WTC11 (cell line): ENCODE measurements around the gene TANGO2. TPM values are rescaled to one million over a fixed set of nuclear protein-coding genes. Genes with fewer than 3 reads are reported as not detected.

ENCODE experiments used
- ATAC-seq: fragments of 200-7000 bp; cut with Tn5 transposase; 2 replicates; pipeline ENCODE4 v1.10.0; 2021; ENCODE audit warnings: mild to moderate bottlenecking, moderate library complexity
- CTCF ChIA-PET: fragments of 300-600 bp; sonication (Branson Sonifier 250); formaldehyde crosslinking; loops from one replicate; lab custom pipeline; 2021; ENCODE audit warnings: antibody characterized with exemption; lab: Charles Lee
- POLR2A ChIA-PET: fragments of 350-600 bp; sonication (Branson Sonifier 250); formaldehyde crosslinking; loops from one replicate; lab custom pipeline; 2021; ENCODE audit warnings: antibody characterized with exemption; lab: Charles Lee
- DNase-seq: peaks from one replicate; pipeline ENCODE4 v3.0.0; 2021; ENCODE audit warnings: low spot score
- H3K27ac Mint-ChIP-seq: 2 replicates; pipeline ENCODE4 v1.8.0; 2021; ENCODE audit warnings: mixed read lengths
- H3K27me3 Mint-ChIP-seq: 2 replicates; pipeline ENCODE4 v1.8.0; 2021; ENCODE audit warnings: low read depth, mild to moderate bottlenecking, moderate library complexity, mixed read lengths
- H3K36me3 Mint-ChIP-seq: 2 replicates; pipeline ENCODE4 v1.8.0; 2021; ENCODE audit warnings: mixed read lengths
- H3K4me1 Mint-ChIP-seq: 2 replicates; pipeline ENCODE4 v1.8.0; 2022; ENCODE audit warnings: mixed read lengths
- H3K4me3 Mint-ChIP-seq: 2 replicates; pipeline ENCODE4 v1.8.0; 2021; ENCODE audit warnings: mild to moderate bottlenecking, moderate library complexity, mixed read lengths
- H3K9me3 Mint-ChIP-seq: 2 replicates; pipeline ENCODE4 v1.8.0; 2021; ENCODE audit warnings: mixed read lengths
- FOXK1 ChIP-seq: sonication (generic); formaldehyde crosslinking; IDR thresholded peaks from 2 replicates; pipeline ENCODE4 v1.8.0; 2022; ENCODE audit warnings: mild to moderate bottlenecking, moderate library complexity, missing genetic modification reagents
- KAT7 ChIP-seq: sonication (generic); formaldehyde crosslinking; IDR thresholded peaks from 2 replicates; pipeline ENCODE4 v1.8.1; 2023; ENCODE audit warnings: missing genetic modification reagents, mild to moderate bottlenecking, borderline replicate concordance
- PRRX2 ChIP-seq: fragments of 250-450 bp; sonication (Bioruptor Pico); IDR thresholded peaks from 2 replicates; pipeline ENCODE4 v1.8.0; 2021; ENCODE audit warnings: mild to moderate bottlenecking
- SP1 ChIP-seq: sonication (generic); formaldehyde crosslinking; conservative IDR thresholded peaks from 2 replicates; pipeline ENCODE4 v1.8.1; 2022; ENCODE audit warnings: missing genetic modification reagents
- TEAD4 ChIP-seq: sonication (generic); formaldehyde crosslinking; IDR thresholded peaks from 2 replicates; pipeline ENCODE4 v1.8.0; 2022; ENCODE audit warnings: mild to moderate bottlenecking, missing genetic modification reagents
- ZNF232 ChIP-seq: sonication (generic); formaldehyde crosslinking; IDR thresholded peaks from 2 replicates; pipeline ENCODE4 v1.8.0; 2022; ENCODE audit warnings: mild to moderate bottlenecking, missing genetic modification reagents
- total RNA-seq: library from RNA; stranded (reverse); gene quantifications from 3 replicates; pipeline ENCODE4 v1.2.3, GENCODE V29; 2021
- TF ChIP-seq, protein P1 (sequence below): sonication (generic); formaldehyde crosslinking; IDR thresholded peaks from 2 replicates; pipeline ENCODE4 v1.8.0; 2022; ENCODE audit warnings: mild to moderate bottlenecking, missing genetic modification reagents
- TF ChIP-seq, protein P2 (sequence below): fragments of 250-450 bp; sonication (Bioruptor Pico); IDR thresholded peaks from 2 replicates; pipeline ENCODE4 v2.1.2; 2022; ENCODE audit warnings: mild to moderate bottlenecking, moderate library complexity
- TF ChIP-seq, protein P3 (sequence below): sonication (generic); formaldehyde crosslinking; IDR thresholded peaks from 2 replicates; pipeline ENCODE4 v1.8.1; 2023; ENCODE audit warnings: mild to moderate bottlenecking, missing genetic modification reagents, moderate library complexity
- TF ChIP-seq, protein P4 (sequence below): fragments of 250-450 bp; sonication (Bioruptor Pico); IDR thresholded peaks from 2 replicates; pipeline ENCODE4 v1.8.0; 2021; ENCODE audit warnings: mild to moderate bottlenecking
- TF ChIP-seq, protein P5 (sequence below): fragments of 250-450 bp; sonication (Bioruptor Pico); IDR thresholded peaks from 2 replicates; pipeline ENCODE4 v1.9.0; 2021; ENCODE audit warnings: mild to moderate bottlenecking
- TF ChIP-seq, protein P6 (sequence below): sonication (generic); formaldehyde crosslinking; IDR thresholded peaks from 2 replicates; pipeline ENCODE4 v1.8.1; 2022; ENCODE audit warnings: mild to moderate bottlenecking, missing genetic modification reagents, moderate library complexity, borderline replicate concordance
- TF ChIP-seq, protein P7 (sequence below): sonication (generic); formaldehyde crosslinking; IDR thresholded peaks from 2 replicates; pipeline ENCODE4 v1.8.1; 2023; ENCODE audit warnings: mild to moderate bottlenecking, missing genetic modification reagents
- TF ChIP-seq, protein P8 (sequence below): fragments of 200-600 bp; IDR thresholded peaks from 2 replicates; pipeline ENCODE4 v1.8.0; 2022; ENCODE audit warnings: antibody characterized with exemption
- TF ChIP-seq, protein P9 (sequence below): sonication (generic); formaldehyde crosslinking; IDR thresholded peaks from 2 replicates; pipeline ENCODE4 v1.8.1; 2022; ENCODE audit warnings: mild to moderate bottlenecking, moderate library complexity, missing genetic modification reagents
- TF ChIP-seq, protein P10 (sequence below): sonication (generic); formaldehyde crosslinking; IDR thresholded peaks from 2 replicates; pipeline ENCODE4 v1.8.1; 2022; ENCODE audit warnings: low read depth, missing genetic modification reagents, borderline replicate concordance

Gene TANGO2
- total RNA-seq, 1 experiment from 2014 or later: 14.8 TPM

DNA sequence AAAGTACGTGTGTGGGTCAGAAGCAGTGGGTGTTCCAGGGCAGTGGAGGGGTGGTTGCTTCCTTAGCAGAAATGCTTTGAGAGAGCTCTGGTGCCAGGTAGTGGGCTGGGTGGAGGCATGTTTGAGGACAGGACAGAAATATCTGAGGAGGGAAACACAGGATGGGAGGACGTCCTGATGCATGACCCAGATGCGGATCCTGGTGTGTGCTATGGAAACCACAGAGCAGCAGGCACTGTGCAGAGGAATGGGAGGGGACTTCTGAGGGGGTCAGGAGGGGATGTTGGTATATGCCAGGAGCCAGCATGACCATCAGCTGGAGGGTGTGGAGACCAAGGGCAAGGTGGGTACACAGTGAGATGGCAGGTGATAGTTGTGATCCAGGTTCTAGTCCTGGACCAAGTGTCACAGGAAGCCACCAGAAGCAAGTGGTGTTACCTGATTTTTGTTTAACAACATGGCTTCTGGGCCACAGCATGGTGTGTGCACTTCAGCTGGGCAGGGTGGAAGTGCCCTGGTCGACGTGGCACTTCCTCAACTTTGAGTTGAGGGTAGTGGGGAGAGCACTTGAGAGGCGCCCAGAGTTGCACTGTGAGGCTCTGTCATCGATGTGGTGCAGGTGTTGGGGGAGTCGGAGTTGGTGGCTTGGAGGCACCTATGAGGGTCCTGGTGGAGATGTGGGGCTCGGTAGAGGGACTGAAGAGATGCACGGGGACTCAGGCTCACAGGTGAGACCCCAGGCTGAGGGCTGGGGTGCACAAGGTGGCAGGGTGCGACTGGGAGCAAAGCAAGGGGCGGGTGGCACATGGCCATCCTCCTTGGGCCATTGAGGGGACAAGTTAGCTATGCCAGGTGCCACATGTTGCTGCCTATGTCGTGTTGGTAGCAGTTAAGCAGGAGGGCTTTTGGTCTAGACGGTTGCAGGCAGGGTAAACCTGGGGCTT, 66.7 kb downstream of the TANGO2 start:
- DNase-seq (no peak), ATAC-seq (no peak)
- Mint-ChIP-seq H3K36me3 (peaks cover 73% of the 10 kb centered on the region), H3K4me1 (peaks cover 25% of the 10 kb centered on the region), H3K27ac (no peak overlapping the region), H3K27me3 (no peaks in the 10 kb centered on the region), H3K4me3 (no peak overlapping the region), H3K9me3 (no peaks in the 10 kb centered on the region)
- ChIA-PET CTCF (no interaction called here), POLR2A (no interaction called here)
- TF ChIP-seq, protein P1, sequence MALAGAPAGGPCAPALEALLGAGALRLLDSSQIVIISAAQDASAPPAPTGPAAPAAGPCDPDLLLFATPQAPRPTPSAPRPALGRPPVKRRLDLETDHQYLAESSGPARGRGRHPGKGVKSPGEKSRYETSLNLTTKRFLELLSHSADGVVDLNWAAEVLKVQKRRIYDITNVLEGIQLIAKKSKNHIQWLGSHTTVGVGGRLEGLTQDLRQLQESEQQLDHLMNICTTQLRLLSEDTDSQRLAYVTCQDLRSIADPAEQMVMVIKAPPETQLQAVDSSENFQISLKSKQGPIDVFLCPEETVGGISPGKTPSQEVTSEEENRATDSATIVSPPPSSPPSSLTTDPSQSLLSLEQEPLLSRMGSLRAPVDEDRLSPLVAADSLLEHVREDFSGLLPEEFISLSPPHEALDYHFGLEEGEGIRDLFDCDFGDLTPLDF (CRISPR knock-in tag): no peak
- TF ChIP-seq, protein P2, sequence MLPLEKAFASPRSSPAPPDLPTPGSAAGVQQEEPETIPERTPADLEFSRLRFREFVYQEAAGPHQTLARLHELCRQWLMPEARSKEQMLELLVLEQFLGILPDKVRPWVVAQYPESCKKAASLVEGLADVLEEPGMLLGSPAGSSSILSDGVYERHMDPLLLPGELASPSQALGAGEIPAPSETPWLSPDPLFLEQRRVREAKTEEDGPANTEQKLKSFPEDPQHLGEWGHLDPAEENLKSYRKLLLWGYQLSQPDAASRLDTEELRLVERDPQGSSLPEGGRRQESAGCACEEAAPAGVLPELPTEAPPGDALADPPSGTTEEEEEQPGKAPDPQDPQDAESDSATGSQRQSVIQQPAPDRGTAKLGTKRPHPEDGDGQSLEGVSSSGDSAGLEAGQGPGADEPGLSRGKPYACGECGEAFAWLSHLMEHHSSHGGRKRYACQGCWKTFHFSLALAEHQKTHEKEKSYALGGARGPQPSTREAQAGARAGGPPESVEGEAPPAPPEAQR: no peak
- TF ChIP-seq, protein P3, sequence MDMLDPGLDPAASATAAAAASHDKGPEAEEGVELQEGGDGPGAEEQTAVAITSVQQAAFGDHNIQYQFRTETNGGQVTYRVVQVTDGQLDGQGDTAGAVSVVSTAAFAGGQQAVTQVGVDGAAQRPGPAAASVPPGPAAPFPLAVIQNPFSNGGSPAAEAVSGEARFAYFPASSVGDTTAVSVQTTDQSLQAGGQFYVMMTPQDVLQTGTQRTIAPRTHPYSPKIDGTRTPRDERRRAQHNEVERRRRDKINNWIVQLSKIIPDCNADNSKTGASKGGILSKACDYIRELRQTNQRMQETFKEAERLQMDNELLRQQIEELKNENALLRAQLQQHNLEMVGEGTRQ (CRISPR knock-in tag): no peak
- TF ChIP-seq PRRX2 (CRISPR knock-in tag) (no peak), TEAD4 (CRISPR knock-in tag) (no peak)
- TF ChIP-seq, protein P4, sequence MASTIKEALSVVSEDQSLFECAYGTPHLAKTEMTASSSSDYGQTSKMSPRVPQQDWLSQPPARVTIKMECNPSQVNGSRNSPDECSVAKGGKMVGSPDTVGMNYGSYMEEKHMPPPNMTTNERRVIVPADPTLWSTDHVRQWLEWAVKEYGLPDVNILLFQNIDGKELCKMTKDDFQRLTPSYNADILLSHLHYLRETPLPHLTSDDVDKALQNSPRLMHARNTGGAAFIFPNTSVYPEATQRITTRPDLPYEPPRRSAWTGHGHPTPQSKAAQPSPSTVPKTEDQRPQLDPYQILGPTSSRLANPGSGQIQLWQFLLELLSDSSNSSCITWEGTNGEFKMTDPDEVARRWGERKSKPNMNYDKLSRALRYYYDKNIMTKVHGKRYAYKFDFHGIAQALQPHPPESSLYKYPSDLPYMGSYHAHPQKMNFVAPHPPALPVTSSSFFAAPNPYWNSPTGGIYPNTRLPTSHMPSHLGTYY: no peak

DNA sequence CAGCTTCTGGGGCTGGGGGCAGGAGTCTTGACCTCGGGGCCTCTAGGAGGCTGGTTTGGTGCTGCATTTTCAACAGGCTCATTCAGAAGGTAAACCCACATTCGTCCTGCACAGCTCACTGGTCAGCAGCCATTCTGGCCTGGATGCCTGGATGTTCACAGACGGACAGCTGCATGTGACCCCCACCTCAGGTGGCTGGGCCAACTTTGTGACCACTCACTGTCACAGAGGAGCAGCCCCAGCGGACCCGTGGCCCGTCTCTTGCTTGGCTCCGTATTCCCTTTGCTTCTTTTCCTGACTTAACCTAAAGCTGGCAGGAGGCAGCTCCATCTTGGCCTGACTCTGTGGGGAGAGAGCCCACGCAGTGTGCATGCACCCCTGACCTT, 67.3 kb downstream of the TANGO2 start:
- peaks cover 19% of the 10 kb centered on the region for H3K4me1 Mint-ChIP-seq
- no peak for DNase-seq
- H3K27ac Mint-ChIP-seq: no peak overlapping the region
- H3K27me3 Mint-ChIP-seq: no peaks in the 10 kb centered on the region
- peaks cover 78% of the 10 kb centered on the region for H3K36me3 Mint-ChIP-seq
- ATAC-seq: no peak
- no peaks in the 10 kb centered on the region for H3K9me3 Mint-ChIP-seq
- ChIA-PET POLR2A (no interaction called here), CTCF (no interaction called here)
- H3K4me3 Mint-ChIP-seq: no peak overlapping the region
- TF ChIP-seq, protein P5, sequence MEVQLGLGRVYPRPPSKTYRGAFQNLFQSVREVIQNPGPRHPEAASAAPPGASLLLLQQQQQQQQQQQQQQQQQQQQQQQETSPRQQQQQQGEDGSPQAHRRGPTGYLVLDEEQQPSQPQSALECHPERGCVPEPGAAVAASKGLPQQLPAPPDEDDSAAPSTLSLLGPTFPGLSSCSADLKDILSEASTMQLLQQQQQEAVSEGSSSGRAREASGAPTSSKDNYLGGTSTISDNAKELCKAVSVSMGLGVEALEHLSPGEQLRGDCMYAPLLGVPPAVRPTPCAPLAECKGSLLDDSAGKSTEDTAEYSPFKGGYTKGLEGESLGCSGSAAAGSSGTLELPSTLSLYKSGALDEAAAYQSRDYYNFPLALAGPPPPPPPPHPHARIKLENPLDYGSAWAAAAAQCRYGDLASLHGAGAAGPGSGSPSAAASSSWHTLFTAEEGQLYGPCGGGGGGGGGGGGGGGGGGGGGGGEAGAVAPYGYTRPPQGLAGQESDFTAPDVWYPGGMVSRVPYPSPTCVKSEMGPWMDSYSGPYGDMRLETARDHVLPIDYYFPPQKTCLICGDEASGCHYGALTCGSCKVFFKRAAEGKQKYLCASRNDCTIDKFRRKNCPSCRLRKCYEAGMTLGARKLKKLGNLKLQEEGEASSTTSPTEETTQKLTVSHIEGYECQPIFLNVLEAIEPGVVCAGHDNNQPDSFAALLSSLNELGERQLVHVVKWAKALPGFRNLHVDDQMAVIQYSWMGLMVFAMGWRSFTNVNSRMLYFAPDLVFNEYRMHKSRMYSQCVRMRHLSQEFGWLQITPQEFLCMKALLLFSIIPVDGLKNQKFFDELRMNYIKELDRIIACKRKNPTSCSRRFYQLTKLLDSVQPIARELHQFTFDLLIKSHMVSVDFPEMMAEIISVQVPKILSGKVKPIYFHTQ (CRISPR knock-in tag): no peak
- no peak for TF ChIP-seq KAT7 (CRISPR knock-in tag)
- TF ChIP-seq FOXK1 (CRISPR knock-in tag): no peak
- TF ChIP-seq, protein P6, sequence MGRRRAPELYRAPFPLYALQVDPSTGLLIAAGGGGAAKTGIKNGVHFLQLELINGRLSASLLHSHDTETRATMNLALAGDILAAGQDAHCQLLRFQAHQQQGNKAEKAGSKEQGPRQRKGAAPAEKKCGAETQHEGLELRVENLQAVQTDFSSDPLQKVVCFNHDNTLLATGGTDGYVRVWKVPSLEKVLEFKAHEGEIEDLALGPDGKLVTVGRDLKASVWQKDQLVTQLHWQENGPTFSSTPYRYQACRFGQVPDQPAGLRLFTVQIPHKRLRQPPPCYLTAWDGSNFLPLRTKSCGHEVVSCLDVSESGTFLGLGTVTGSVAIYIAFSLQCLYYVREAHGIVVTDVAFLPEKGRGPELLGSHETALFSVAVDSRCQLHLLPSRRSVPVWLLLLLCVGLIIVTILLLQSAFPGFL (CRISPR knock-in tag): no peak
- TF ChIP-seq, protein P7, sequence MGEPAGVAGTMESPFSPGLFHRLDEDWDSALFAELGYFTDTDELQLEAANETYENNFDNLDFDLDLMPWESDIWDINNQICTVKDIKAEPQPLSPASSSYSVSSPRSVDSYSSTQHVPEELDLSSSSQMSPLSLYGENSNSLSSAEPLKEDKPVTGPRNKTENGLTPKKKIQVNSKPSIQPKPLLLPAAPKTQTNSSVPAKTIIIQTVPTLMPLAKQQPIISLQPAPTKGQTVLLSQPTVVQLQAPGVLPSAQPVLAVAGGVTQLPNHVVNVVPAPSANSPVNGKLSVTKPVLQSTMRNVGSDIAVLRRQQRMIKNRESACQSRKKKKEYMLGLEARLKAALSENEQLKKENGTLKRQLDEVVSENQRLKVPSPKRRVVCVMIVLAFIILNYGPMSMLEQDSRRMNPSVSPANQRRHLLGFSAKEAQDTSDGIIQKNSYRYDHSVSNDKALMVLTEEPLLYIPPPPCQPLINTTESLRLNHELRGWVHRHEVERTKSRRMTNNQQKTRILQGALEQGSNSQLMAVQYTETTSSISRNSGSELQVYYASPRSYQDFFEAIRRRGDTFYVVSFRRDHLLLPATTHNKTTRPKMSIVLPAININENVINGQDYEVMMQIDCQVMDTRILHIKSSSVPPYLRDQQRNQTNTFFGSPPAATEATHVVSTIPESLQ (CRISPR knock-in tag): no peak
- no peak for TF ChIP-seq SP1 (CRISPR knock-in tag)
- TF ChIP-seq, protein P8, sequence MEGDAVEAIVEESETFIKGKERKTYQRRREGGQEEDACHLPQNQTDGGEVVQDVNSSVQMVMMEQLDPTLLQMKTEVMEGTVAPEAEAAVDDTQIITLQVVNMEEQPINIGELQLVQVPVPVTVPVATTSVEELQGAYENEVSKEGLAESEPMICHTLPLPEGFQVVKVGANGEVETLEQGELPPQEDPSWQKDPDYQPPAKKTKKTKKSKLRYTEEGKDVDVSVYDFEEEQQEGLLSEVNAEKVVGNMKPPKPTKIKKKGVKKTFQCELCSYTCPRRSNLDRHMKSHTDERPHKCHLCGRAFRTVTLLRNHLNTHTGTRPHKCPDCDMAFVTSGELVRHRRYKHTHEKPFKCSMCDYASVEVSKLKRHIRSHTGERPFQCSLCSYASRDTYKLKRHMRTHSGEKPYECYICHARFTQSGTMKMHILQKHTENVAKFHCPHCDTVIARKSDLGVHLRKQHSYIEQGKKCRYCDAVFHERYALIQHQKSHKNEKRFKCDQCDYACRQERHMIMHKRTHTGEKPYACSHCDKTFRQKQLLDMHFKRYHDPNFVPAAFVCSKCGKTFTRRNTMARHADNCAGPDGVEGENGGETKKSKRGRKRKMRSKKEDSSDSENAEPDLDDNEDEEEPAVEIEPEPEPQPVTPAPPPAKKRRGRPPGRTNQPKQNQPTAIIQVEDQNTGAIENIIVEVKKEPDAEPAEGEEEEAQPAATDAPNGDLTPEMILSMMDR: no peak
- TF ChIP-seq, protein P3 (CRISPR knock-in tag): no peak
- TF ChIP-seq, protein P9, sequence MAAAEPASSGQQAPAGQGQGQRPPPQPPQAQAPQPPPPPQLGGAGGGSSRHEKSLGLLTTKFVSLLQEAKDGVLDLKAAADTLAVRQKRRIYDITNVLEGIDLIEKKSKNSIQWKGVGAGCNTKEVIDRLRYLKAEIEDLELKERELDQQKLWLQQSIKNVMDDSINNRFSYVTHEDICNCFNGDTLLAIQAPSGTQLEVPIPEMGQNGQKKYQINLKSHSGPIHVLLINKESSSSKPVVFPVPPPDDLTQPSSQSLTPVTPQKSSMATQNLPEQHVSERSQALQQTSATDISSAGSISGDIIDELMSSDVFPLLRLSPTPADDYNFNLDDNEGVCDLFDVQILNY (CRISPR knock-in tag): no peak
- TF ChIP-seq ZNF232 (CRISPR knock-in tag): no peak
- TF ChIP-seq, protein P10, sequence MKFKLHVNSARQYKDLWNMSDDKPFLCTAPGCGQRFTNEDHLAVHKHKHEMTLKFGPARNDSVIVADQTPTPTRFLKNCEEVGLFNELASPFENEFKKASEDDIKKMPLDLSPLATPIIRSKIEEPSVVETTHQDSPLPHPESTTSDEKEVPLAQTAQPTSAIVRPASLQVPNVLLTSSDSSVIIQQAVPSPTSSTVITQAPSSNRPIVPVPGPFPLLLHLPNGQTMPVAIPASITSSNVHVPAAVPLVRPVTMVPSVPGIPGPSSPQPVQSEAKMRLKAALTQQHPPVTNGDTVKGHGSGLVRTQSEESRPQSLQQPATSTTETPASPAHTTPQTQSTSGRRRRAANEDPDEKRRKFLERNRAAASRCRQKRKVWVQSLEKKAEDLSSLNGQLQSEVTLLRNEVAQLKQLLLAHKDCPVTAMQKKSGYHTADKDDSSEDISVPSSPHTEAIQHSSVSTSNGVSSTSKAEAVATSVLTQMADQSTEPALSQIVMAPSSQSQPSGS (CRISPR knock-in tag): no peak
